GM21526 (cell line): ENCODE data around the gene YJEFN3.

ENCODE experiments used
- ATAC-seq: cut with Tn5 transposase; IDR thresholded peaks from one replicate; pipeline ENCODE4 v1.9.1; 2021; ENCODE audit warnings: moderate library complexity; ENCODE audit not compliant: unreplicated experiment, low FRiP score

The YJEFN3 gene

DNA sequence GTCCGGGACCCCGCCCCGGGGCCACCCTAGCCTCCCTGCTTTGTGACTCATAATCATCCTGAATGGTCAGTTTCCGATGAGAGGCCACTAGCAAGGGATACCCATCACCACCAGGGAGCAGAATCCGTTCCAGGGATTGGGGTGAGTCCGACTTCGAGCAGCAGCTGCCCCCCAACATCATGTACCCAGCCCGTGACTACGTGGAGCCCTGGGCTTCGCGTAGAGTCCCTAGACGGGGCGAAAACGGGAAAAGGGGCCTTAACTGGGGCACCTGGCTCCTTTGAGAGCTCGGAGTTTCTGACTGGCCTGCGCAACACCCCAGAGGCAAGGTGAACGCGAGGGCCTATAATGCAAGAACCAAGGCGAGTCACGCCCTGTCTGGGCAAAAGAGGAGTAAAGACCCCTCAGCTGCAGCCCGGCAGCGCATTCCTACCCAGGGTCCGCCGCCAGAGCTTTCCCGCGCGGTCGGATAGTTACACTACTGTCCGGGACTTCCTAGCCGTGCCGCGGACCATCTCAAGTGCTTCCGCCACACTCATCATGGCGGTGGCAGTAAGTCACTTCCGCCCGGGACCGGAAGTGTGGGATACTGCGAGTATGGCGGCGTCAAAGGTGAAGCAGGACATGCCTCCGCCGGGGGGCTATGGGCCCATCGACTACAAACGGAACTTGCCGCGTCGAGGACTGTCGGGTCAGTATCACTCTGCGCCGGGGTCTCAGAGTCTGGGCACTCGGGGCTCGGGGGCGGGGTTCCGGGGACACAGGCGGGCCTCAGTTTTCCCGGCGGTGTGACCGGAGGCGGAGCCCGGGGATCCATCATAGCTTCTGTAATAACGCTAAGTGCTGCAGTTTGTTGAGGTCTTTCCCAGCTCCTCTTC, 12.8 kb upstream of the YJEFN3 start, which contains the start of gene NDUFA13:
Gene NDUFA13 (plus strand): TSS at position 584 of the 878 bp plus-strand sequence. CDS start 14 bp downstream, at position 598.
- ATAC-seq, result peak; percentile 77

DNA sequence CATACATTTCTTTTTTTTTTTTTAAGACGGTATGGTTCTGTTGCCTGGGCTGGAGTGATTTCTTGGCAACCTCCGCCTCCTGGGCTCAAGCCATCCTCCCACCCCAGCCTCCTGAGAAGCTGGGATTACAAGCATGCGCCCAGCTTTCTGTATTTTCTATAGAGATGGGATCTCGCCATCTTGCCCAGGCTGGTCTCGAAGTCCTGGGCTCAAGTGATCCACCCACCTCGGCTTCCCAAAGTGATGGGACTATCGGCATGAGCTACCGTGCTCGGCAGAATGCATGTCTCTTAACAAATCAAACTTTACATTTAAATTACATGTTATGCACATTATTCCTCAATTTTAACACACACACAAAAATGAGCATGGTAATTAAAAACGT, 11.5 kb upstream of the YJEFN3 start:
- ATAC-seq, result no peak

DNA sequence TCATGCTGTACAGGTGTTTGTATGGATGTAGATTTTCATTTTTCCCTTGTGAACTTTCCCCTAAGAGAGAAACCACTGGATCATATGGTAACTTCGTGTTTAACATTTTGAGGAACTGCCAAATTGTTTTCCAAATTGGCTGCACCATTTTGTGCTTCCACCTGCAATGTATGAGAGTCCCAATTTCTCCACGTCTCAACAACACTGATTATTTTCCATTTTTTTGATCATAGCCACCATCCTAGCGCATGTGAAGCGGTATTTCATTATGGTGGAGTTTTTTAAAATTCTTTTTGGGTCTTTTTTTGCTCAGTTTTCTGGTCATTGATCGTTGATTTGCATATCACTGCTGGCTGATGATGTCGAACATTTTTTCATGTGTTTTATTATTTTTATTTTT, 7.7 kb upstream of the YJEFN3 start:
- no peak for ATAC-seq

DNA sequence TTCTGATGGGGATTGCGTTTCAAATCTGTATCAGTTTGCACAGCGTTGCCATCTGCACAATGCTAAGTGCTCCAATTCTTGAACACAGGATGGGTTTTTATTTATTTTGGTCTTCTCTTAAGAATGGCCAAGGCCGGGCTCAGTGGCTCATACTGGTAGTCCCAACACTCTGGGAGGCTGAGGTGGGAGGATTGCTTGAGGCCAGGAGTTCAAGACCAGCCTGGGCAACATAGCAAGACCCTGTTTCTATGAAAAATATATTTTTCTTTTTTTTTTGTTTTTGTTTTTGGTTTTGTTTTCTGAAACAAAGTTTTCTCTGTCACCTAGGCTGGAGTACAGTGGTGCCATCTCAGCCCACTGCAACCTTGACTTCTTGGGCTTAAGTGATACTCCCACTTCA, 5.5 kb upstream of the YJEFN3 start:
- ATAC-seq, result no peak

DNA sequence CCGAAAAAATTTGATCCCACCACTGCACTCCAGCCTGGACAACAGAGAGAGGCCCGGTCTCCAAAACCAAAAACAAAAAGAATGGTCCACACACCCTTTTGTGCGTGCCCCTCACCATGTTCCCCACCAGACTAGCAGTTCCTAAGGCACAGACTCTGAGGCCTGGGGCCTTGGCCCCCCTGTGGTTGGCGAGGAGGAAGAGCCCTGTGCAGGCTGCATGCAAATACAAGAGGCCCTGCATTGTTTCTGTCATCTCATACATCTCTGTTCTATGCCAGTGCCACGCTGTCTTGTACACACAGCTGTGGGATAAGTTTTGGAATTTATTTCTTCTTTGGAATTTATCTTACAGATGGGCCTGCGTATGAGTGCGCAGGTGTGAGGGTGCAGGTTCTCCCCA, 4.7 kb upstream of the YJEFN3 start:
- ATAC-seq, result no peak

DNA sequence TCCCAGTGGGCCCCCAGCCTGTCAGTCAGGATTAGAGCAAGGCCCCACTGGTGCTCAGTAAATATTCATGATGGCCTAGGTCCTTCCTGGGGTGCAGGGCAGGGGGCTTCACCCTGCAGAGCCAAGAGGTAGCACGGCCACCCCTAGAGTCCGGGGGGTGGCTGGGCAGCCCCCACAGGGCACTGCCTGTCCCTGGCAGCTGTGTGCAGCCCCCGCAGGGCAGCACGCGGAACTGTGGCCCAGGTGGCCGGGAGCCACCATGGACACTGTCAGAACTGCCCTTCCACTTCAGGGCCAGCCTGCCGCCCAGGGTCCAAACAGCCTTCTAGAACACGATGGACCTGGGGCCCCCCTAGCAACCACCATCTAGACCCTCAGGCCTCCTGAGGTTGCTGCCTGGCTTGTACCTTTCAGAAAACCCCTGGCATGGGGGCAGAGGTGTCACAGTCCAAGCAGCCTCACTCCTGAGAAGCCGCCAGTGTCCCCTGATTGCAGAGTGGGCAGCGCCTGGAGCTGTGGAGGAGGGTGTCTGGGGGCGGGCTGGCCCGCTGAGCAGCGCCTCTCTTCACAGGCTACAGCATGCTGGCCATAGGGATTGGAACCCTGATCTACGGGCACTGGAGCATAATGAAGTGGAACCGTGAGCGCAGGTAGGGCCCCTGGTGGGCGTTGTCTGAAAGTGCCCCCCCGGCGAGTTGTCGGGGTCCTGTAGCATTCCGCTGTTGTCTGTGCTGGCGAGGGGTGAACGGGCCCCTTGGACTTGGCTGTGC, 2.9 kb upstream of the YJEFN3 start:
- no peak for ATAC-seq

DNA sequence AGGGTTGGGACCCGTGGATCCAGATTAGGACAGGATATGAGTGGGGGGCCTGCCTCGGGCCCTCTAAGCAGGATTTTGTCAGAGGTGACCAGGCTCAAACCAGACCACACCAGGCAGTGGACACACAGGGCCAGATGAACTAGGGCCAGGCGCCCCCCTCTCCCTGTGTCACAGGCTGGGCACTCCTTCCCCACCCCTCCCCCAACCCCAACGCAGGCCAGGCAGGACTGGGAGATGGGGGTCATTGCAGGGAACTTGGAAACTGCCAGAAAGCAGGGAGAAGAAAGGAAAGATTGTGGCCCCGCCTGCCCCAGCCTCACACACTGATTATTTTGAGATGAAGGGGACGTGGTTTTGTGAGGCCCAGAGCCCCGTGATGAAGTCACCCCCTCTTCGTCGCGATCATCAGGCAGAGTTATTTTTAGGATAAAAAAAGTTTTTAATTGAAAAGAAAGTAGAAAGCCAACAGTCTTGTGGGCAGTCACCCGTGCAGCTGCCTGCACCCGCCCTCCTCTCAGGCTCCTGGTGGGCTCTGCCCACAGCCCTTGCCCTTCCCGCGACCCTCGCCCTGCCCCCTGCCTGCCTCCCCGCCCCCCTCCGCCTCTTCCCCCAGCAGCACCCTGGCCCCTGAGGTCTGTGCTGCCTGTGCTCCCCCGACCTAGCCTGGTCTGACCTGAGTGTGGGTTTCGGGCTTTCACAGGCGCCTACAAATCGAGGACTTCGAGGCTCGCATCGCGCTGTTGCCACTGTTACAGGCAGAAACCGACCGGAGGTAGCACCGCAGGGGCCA, 1.9 kb upstream of the YJEFN3 start:
- ATAC-seq, result no peak

DNA sequence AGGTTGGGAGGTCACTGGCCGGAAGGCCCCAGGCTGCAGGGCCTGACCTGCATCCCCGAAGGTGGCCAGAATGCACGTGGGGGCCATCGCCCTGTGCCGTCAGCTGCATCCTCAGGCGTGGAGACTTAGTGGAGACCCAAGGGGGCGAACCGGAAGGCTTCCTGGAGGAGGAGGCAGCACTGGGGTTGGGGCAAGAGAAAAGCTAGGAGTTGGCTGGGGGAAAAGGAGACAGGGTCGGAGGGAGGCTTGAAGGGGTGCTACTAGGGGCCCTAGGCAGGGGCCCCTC, 1.4 kb upstream of the YJEFN3 start:
- ATAC-seq, result no peak

DNA sequence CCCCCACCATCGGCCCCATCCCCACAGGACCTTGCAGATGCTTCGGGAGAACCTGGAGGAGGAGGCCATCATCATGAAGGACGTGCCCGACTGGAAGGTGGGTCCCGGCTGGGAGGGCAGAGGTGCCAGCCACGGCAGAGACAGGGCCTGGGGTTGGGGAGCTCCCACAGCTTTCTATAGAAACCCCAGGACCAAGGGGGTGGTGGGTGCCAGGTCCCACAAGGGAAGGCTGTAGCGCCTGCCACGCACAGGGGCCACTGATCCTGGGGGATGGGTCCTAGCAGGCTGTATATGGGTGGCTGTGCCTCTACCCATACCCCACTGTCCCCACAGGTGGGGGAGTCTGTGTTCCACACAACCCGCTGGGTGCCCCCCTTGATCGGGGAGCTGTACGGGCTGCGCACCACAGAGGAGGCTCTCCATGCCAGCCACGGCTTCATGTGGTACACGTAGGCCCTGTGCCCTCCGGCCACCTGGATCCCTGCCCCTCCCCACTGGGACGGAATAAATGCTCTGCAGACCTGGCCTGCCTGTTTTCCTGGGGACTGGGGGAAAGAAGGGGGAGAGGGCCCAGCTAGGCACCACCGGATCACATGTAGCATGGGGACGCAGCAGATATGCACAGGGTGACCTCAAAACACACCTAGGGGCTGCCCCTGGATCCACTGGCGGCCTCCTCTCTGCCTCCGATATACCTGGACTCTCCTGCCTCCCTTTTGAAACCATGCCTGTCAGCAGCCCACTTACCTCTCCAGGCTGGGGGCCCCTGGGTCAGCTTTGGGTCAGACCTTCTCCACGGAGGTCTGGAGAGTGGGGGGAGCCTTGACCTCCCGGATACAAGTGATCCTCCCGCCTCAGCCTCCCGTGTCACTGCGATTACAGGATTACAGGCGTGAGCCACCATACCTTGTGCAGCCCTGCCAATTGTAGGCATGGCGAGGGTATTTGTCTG, 761 bp upstream of the YJEFN3 start:
- ATAC-seq, result no peak

DNA sequence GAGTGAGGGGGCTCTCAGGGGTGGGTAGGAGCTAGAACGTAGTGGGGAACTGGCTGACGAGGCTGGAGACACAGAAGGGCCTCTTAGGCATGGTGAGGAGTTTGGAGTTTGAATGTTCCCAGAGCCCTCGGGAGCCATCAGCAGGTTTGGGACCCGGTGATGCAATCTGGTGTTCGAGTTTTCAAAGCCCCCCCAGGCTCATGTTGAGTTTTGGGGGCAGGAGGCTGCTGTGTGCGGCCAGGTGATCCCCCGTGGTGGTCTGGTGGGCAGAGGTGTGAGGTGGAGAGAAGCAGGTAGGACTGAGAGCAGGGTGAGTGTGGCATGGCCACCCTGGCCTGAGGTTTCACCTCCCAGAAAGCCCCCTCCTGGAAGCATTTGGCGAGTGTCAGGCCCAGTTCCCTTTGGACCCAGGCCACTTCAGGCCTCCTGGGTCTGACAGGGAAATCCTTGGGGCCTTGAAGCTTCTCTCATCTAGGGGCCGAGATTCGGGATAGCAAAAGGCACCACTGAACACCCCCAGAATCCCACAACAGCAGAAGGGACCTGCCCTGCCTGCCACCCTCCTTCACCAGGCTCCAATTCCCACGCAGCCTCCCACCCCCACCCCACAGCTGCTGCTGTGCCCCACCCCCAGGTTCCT, 1.2 kb downstream of the YJEFN3 start:
- ATAC-seq, result no peak

DNA sequence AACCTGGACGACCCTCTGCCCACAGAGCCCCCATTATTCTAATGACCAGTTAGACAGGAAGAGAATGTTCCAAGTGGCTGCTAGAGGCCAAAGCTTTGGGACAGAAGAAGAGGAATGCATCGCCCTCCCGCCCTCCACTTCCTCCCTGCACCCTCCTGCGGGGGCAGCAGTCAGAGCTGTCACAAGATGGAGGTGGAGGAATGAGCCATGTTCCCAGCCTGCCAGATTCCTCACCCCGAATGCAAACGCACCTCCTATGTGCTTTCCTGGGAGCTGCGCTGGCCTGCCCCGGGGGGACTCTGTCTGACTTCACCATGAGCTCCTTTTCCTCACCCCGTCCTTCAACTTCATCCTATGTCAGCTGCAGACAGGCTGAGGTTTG, 1.7 kb downstream of the YJEFN3 start:
- ATAC-seq, result no peak

DNA sequence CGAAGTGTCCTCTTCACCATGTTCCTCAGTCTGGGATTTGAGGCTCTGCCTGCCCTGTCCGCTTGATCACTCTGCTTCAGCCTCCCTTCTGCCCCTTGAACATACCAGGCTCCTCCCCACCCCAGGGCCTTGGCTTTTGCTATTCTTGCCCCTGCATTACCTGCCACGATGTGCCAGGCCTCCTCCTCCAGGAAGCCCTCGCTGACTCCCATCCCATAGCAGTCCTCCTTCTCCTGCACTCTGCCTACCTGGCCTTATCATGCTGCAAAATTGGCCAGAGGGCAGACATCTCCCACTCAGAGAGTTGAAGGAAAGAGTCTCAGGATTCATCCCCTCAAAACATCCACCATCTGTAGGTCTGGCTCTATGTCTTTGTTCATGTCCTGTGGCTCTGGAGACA, 2.2 kb downstream of the YJEFN3 start:
- ATAC-seq, result no peak

DNA sequence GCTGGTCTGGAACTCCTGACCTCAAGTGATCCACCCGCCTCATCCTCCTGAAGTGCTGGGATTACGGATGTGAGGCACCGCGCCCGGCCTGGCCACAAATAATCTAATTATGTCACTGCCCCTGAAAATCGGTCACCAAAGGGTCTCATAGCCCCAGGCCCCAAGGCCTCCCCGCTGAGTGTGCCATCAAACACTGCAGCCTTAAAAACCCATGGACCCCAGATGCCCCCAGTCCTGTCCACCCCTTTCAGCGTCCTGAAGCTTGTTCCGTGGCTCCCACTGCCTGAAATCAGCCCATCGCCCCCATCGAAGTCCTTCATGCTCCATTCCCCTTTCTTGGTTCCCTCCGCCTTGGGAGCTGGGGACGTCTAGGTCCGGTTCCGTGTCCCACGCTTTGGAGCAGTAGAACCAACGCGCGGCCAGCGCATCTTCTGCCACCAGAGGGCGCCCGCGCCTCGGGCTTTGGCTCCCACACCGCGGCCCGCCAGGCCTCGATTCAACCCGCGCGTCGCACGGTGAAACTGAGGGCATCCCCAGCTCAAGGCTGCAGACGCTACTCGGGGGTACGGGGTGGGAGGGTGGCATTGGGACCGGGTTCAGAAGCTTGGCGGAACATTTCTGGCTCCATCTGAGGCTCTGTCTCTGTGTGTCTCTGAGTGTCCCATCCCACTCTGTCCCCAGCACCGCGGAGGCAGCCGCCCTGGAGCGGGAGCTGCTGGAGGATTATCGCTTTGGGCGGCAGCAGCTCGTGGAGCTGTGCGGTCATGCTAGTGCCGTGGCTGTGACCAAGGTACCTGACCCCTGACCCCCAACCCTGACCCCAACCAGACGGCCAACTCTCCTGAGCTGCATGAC, 3.5 kb downstream of the YJEFN3 start:
- ATAC-seq, result no peak

DNA sequence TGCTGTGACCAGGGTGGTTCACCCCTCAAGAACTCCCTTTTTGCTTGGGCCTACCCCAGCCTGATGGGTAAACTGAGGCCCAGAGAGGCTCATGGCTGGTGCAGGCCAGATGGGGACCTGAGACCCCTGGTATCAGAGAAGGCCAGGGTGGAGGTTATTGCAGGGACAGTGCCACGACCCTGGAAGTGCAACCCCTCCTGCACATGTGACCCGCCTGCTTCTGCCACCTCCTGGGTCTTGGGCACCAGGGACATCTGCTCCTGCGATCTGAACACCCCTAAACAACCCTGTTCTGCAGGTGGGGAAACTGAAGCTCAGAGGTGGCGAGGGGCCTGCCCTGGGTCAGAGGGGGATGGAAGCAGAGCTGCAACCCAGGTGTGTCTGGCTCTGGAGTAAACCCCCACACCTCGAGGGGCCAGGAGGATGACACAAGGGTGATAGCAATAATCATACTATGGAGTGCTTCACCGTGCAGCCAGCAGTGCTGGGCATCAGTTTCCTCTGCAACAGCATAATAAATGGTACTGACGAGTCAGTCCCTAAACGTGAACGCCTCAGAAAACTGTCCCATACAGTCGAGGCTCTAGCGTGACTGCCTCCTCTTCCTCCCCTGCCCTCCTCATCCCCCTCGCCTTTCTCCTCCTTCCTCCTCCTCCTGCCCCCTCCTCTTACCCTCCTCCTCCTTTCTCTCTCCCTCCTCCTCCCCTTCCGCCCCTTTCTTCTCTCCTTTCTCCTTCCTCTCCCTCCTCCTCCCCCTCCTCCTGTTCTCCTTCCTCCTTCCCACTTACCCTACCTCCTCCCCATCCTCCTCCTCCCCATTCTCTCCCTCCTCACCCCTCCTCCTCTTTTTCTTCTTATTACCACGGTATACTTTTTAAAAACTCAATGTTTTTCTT, 4.3 kb downstream of the YJEFN3 start:
- no peak for ATAC-seq

DNA sequence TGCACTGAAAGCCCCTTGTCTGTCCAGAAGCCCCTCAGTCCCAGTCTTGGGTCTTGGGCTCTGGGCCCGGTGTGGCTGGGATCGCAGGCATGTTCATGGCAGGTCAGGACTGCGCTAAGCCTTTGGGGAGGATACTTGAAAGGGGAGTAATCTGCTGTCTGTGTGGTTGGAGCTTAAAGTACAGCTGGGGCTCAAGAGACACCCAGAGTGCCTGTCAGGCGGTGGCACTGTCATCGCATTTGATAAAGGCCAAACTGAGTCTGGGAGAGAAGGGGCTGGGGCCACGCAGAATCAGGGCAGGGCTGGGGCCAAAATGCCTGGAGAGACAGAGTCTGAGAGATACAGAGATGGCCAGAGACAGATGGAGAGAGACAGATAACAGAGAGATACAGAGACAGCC, 5.1 kb downstream of the YJEFN3 start:
- no peak for ATAC-seq

DNA sequence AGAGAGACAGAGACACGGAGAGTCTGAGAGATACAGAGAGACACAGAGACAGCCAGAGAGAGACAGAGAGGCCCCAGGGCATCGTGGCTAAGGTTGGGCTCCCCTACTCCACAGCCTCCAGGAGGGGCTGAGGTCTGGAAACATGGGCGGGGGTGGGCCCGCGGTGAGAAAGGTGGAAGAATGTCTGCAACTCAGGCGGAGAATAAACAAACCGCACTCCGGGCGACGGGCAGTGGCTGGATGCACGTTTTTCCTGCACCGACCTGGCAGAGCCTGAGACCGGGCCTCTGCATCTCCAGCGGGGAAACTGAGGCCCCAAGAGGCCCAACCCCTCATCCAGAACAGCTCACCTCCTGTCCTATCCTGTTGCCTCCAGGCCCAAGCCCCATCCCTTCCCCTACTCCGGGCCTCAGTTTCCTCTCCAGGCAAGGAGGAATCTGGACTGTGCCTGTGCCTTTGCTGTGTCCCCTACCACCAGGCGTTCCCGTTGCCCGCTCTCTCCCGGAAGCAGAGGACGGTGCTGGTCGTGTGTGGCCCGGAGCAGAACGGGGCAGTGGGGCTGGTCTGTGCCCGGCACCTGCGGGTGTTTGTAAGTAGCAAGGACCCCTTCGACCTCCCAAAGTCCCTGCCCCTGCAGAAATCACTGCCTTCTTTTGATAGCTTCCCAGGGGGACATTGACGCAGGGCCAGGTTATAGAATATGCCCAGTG, 6.0 kb downstream of the YJEFN3 start:
- no peak for ATAC-seq
